Mucosa of gallbladder (tissue), 1 donor: ENCODE results near the gene RIMKLA. TPM values are rescaled to one million over a fixed set of nuclear protein-coding genes. Genes with fewer than 3 reads are reported as not detected.

Source experiments
- DNase-seq: peaks from one replicate; pipeline ENCODE4 v3.0.0-alpha.2; 2020; ENCODE audit warnings: low spot score
- total RNA-seq: library from RNA; stranded (reverse); gene quantifications from one replicate; pipeline ENCODE4 v1.2.1, GENCODE V29; 2021
- donor health status: DM: no; HTN: no; CAD: no.

RIMKLA gene
- total RNA-seq, 1 donor from 2014 or later = 4.4 TPM

GRCh38 chr1:42370876-42371549 lies 9.6 kb upstream of the RIMKLA start:
- no peak for DNase-seq

GRCh38 chr1:42372796-42373195 lies 7.8 kb upstream of the RIMKLA start:
- no peak for DNase-seq

- peak; percentile 10 for DNase-seq
Measured at GRCh38 chr1:42379794-42380585, 602 bp upstream of the RIMKLA start.

GRCh38 chr1:42381280-42381673 lies 685 bp downstream of the RIMKLA start:
- DNase-seq = no peak

GRCh38 chr1:42385283-42385682 lies 4.7 kb downstream of the RIMKLA start:
- DNase-seq = no peak

GRCh38 chr1:42386051-42386450 lies 5.5 kb downstream of the RIMKLA start:
- DNase-seq = no peak

- DNase-seq = no peak
Measured at GRCh38 chr1:42392255-42392654, 11.7 kb downstream of the RIMKLA start.

- DNase-seq = no peak
Measured at GRCh38 chr1:42392967-42393848, 12.6 kb downstream of the RIMKLA start.

GRCh38 chr1:42399315-42400100 lies 18.9 kb downstream of the RIMKLA start:
- DNase-seq = no peak

- no peak for DNase-seq
Measured at GRCh38 chr1:42403880-42404400, 23.3 kb downstream of the RIMKLA start.

GRCh38 chr1:42414551-42415496 lies 34.2 kb downstream of the RIMKLA start:
- no peak for DNase-seq

GRCh38 chr1:42417166-42417565 lies 36.6 kb downstream of the RIMKLA start:
- no peak for DNase-seq

- no peak for DNase-seq
Measured at GRCh38 chr1:42418516-42418915, 37.9 kb downstream of the RIMKLA start.

GRCh38 chr1:42419126-42419821 lies 38.7 kb downstream of the RIMKLA start:
- peak; percentile 24 for DNase-seq

GRCh38 chr1:42420121-42420520 lies 39.5 kb downstream of the RIMKLA start:
- DNase-seq = no peak

- DNase-seq = no peak
Measured at GRCh38 chr1:42420911-42421585, 40.5 kb downstream of the RIMKLA start.

- DNase-seq = no peak
Measured at GRCh38 chr1:42422737-42423136, 42.1 kb downstream of the RIMKLA start.

GRCh38 chr1:42423681-42424080 lies 43.1 kb downstream of the RIMKLA start:
- no peak for DNase-seq

- no peak for DNase-seq
Measured at GRCh38 chr1:42424201-42424600, 43.6 kb downstream of the RIMKLA start.
